ENCODE measurements around the gene POMC. TPM values are rescaled to one million over a fixed set of nuclear protein-coding genes. Genes with fewer than 3 reads are reported as not detected.
A peak's percentile ranks its signal among the peaks of the same experiment; 100 is the strongest.
"Not testable (repeated sequence)": the region's sequence is repeated elsewhere in the genome, so short reads cannot be mapped to it uniquely, and the experiment has no call there.

Gene POMC
- total and polyA plus RNA-seq, 7 experiments from 2014 or later, result 3.5 to 10.1 (median 4.3) TPM

- not testable (repeated sequence) for H3K4me3 ChIP-seq (ENCODE audit: low read length); DNase-seq; H3K27ac Mint-ChIP-seq; H3K9me3 ChIP-seq (ENCODE audit: control insufficient read depth in 2 of 3, low read length in 3 of 3); H3K9me3 Mint-ChIP-seq; H3K4me1 ChIP-seq (ENCODE audit: control insufficient read depth in 2 of 2, insufficient read depth in 2 of 2, low read length in 2 of 2); ATAC-seq; H3K27ac ChIP-seq (ENCODE audit: low read depth, low read length); H3K36me3 Mint-ChIP-seq; H3K36me3 ChIP-seq (ENCODE audit: control insufficient read depth in 2 of 3, insufficient read depth in 3 of 3, low read length in 3 of 3); H3K27me3 ChIP-seq (ENCODE audit: control insufficient read depth in 2 of 2, insufficient read depth in 2 of 2, low read length in 2 of 2); H3K4me3 Mint-ChIP-seq
- ChIA-PET CTCF (interaction anchor here (3.1 to 4.0 kb wide), 2 partner anchors 151 to 717 kb away, joined by 26 to 34 read pairs; no protein-coding TSS in a partner anchor), POLR2A (interaction anchor here (0.9 kb wide), 1 partner anchor 151 kb away, joined by 4 read pairs; no protein-coding TSS in a partner anchor)
- peaks cover 6 to 14% (median 11%) of the 10 kb centered on the region in 7 donors for H3K4me1 Mint-ChIP-seq
- peaks cover 13 to 31% (median 21%) of the 10 kb centered on the region in 5 donors for H3K27me3 Mint-ChIP-seq
- intact Hi-C loops (cut with micrococcal nuclease), result loop anchor here in 1 of 2 donors (5.0 kb wide), 1 partner anchor 300 kb away; no protein-coding TSS in a partner anchor
Measured at GRCh38 chr2:25127071-25127470, 41.3 kb downstream of the POMC start.

DNA sequence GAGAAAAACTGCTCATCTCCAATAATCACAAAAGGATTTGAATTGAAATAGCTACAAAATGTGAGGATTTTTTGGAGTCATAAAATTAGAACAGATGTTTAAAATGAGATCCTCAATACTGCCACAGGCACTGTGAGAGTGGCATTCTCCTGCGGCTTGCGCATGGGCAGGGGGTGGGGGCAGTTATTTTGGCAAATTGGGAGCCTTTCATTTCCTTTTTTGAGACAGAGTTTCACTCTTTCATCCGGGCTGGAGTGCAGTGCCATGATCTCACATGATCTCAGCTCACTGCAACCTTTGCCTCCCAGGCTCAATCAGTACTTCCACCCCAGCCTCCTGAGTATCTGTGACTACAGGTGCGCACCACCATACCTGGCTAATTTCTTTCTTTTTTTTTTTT lies 42.4 kb downstream of the POMC start:
- H3K36me3 Mint-ChIP-seq, result no peaks in the 10 kb centered on the region
- peaks cover 5 to 11% (median 8%) of the 10 kb centered on the region in 7 donors for H3K4me1 Mint-ChIP-seq
- no peak overlapping the region for H3K4me3 Mint-ChIP-seq
- DNase-seq (no peak), ATAC-seq (no peak)
- Histone ChIP-seq H3K27me3 (ENCODE audit: control insufficient read depth in 2 of 2, insufficient read depth in 2 of 2, low read length in 2 of 2) (peaks cover 0 to 2% of the 10 kb centered on the region in 2 donors), H3K9me3 (ENCODE audit: control insufficient read depth in 2 of 3, low read length in 3 of 3) (no peaks in the 10 kb centered on the region), H3K27ac (ENCODE audit: low read depth, low read length) (no peak overlapping the region), H3K4me3 (ENCODE audit: low read length) (no peak overlapping the region), H3K4me1 (ENCODE audit: control insufficient read depth in 2 of 2, insufficient read depth in 2 of 2, low read length in 2 of 2) (no peaks in the 10 kb centered on the region), H3K36me3 (ENCODE audit: control insufficient read depth in 2 of 3, insufficient read depth in 3 of 3, low read length in 3 of 3) (no peaks in the 10 kb centered on the region)
- intact Hi-C loops (cut with micrococcal nuclease), result loop anchor here in 1 of 2 donors (5.0 kb wide), 1 partner anchor 299 kb away; no protein-coding TSS in a partner anchor
- peaks cover 0 to 2% (median 0%) of the 10 kb centered on the region in 11 donors for H3K9me3 Mint-ChIP-seq
- peaks cover 8 to 22% (median 12%) of the 10 kb centered on the region in 5 donors for H3K27me3 Mint-ChIP-seq
- ChIA-PET POLR2A (no interaction called here), CTCF (no interaction called here)
- H3K27ac Mint-ChIP-seq, result no peak overlapping the region

GRCh38 chr2:25125189-25125588 lies 43.2 kb downstream of the POMC start:
- H3K27me3 ChIP-seq (ENCODE audit: control insufficient read depth in 2 of 2, insufficient read depth in 2 of 2, low read length in 2 of 2), result no peaks in the 10 kb centered on the region
- no peak overlapping the region for H3K27ac ChIP-seq (ENCODE audit: low read depth, low read length)
- peaks cover 0 to 14% (median 4%) of the 10 kb centered on the region in 5 donors for H3K27me3 Mint-ChIP-seq
- H3K9me3 Mint-ChIP-seq, result peaks cover 0 to 2% (median 0%) of the 10 kb centered on the region in 11 donors
- ATAC-seq (no peak), DNase-seq (no peak)
- no peaks in the 10 kb centered on the region for H3K36me3 ChIP-seq (ENCODE audit: control insufficient read depth in 2 of 3, insufficient read depth in 3 of 3, low read length in 3 of 3)
- peaks cover 3 to 11% (median 8%) of the 10 kb centered on the region in 7 donors for H3K4me1 Mint-ChIP-seq
- H3K36me3 Mint-ChIP-seq, result no peaks in the 10 kb centered on the region
- H3K27ac Mint-ChIP-seq, result peak overlapping the region in 1 of 9 donors; percentile 52
- intact Hi-C loops (cut with micrococcal nuclease), result loop anchor here in 1 of 2 donors (5.0 kb wide), 1 partner anchor 298 kb away; no protein-coding TSS in a partner anchor
- no peak overlapping the region for H3K4me3 ChIP-seq (ENCODE audit: low read length)
- H3K4me3 Mint-ChIP-seq, result no peak overlapping the region
- CTCF ChIA-PET, result no interaction called here
- H3K9me3 ChIP-seq (ENCODE audit: control insufficient read depth in 2 of 3, low read length in 3 of 3), result no peaks in the 10 kb centered on the region
- POLR2A ChIA-PET, result no interaction called here
- no peaks in the 10 kb centered on the region for H3K4me1 ChIP-seq (ENCODE audit: control insufficient read depth in 2 of 2, insufficient read depth in 2 of 2, low read length in 2 of 2)

DNA sequence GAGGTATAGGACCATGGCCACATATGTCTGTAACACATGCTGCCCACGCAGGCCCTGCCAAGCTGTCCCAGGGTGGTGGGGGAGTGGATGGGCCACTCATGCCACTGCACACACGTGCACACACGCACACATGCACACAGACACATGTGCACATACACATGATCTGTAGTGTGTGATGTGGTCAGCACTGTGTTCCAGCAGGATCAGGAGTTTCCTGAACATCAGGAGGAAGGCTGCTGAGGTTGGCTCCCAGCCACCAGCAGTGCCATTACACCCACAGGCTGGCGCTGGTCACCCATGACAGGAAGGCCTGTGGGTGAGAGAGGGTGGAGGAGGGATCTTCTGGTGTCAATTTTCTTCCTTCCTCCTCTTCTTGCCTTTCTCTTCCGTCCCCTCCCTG lies 44.7 kb downstream of the POMC start:
- Mint-ChIP-seq H3K9me3 (no peaks in the 10 kb centered on the region), H3K4me3 (no peak overlapping the region), H3K27ac (no peak overlapping the region), H3K4me1 (peaks cover 0 to 2% (median 0%) of the 10 kb centered on the region in 7 donors), H3K27me3 (peaks cover 0 to 9% (median 0%) of the 10 kb centered on the region in 5 donors), H3K36me3 (no peaks in the 10 kb centered on the region)
- no peaks in the 10 kb centered on the region for H3K9me3 ChIP-seq (ENCODE audit: control insufficient read depth in 2 of 3, low read length in 3 of 3)
- ATAC-seq (no peak), DNase-seq (no peak)
- ChIA-PET POLR2A (interaction anchor here (0.7 kb wide), 2 partner anchors 225 to 854 kb away, joined by 3 read pairs; no protein-coding TSS in a partner anchor), CTCF (interaction anchor here (0.7 kb wide), 1 partner anchor 162 kb away, joined by 3 read pairs; no protein-coding TSS in a partner anchor)
- no peaks in the 10 kb centered on the region for H3K36me3 ChIP-seq (ENCODE audit: control insufficient read depth in 2 of 3, insufficient read depth in 3 of 3, low read length in 3 of 3)
- no peaks in the 10 kb centered on the region for H3K4me1 ChIP-seq (ENCODE audit: control insufficient read depth in 2 of 2, insufficient read depth in 2 of 2, low read length in 2 of 2)
- H3K27me3 ChIP-seq (ENCODE audit: control insufficient read depth in 2 of 2, insufficient read depth in 2 of 2, low read length in 2 of 2), result no peaks in the 10 kb centered on the region
- intact Hi-C loops (cut with micrococcal nuclease), result no loop called here
- H3K27ac ChIP-seq (ENCODE audit: low read depth, low read length), result no peak overlapping the region
- no peak overlapping the region for H3K4me3 ChIP-seq (ENCODE audit: low read length)

DNA sequence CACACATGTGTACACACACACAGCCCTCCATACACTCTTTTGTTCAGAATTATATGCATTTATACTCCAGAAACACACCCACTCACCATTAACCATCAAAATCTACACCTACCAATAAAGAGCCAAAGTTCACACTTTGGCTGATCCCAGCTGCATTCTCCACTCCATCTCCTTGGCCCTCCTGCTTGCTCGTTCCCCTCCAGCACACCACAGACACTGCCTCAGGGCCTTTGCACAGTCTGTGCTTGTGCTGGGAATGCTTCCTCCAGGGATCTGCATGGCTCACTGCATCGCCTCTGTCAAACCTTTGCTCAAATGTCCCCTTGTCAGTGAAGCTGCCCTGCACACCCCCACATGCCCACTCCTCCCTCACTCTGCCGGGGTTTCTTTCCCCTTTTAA lies 46.0 kb downstream of the POMC start:
- CTCF ChIA-PET, result interaction anchor here (0.6 kb wide), 1 partner anchor 647 kb away, joined by 3 read pairs; no protein-coding TSS in a partner anchor
- Mint-ChIP-seq H3K27ac (no peak overlapping the region), H3K27me3 (peaks cover 0 to 13% (median 0%) of the 10 kb centered on the region in 5 donors), H3K4me3 (no peak overlapping the region), H3K9me3 (no peaks in the 10 kb centered on the region), H3K36me3 (no peaks in the 10 kb centered on the region), H3K4me1 (peaks cover 0 to 2% (median 0%) of the 10 kb centered on the region in 7 donors)
- H3K27me3 ChIP-seq (ENCODE audit: control insufficient read depth in 2 of 2, insufficient read depth in 2 of 2, low read length in 2 of 2), result no peaks in the 10 kb centered on the region
- H3K4me1 ChIP-seq (ENCODE audit: control insufficient read depth in 2 of 2, insufficient read depth in 2 of 2, low read length in 2 of 2), result no peaks in the 10 kb centered on the region
- H3K27ac ChIP-seq (ENCODE audit: low read depth, low read length), result no peak overlapping the region
- ATAC-seq (no peak), DNase-seq (no peak)
- no peak overlapping the region for H3K4me3 ChIP-seq (ENCODE audit: low read length)
- intact Hi-C loops (cut with micrococcal nuclease), result no loop called here
- POLR2A ChIA-PET, result no interaction called here
- no peaks in the 10 kb centered on the region for H3K36me3 ChIP-seq (ENCODE audit: control insufficient read depth in 2 of 3, insufficient read depth in 3 of 3, low read length in 3 of 3)
- no peaks in the 10 kb centered on the region for H3K9me3 ChIP-seq (ENCODE audit: control insufficient read depth in 2 of 3, low read length in 3 of 3)

GRCh38 chr2:25119263-25119662 lies 49.1 kb downstream of the POMC start:
- ATAC-seq (no peak), DNase-seq (no peak)
- no peaks in the 10 kb centered on the region for H3K9me3 Mint-ChIP-seq
- no peaks in the 10 kb centered on the region for H3K9me3 ChIP-seq (ENCODE audit: control insufficient read depth in 2 of 3, low read length in 3 of 3)
- peaks cover 0 to 2% (median 0%) of the 10 kb centered on the region in 7 donors for H3K4me1 Mint-ChIP-seq
- no peaks in the 10 kb centered on the region for H3K4me1 ChIP-seq (ENCODE audit: control insufficient read depth in 2 of 2, insufficient read depth in 2 of 2, low read length in 2 of 2)
- peaks cover 0 to 13% (median 0%) of the 10 kb centered on the region in 5 donors for H3K27me3 Mint-ChIP-seq
- CTCF ChIA-PET, result no interaction called here
- no peaks in the 10 kb centered on the region for H3K27me3 ChIP-seq (ENCODE audit: control insufficient read depth in 2 of 2, insufficient read depth in 2 of 2, low read length in 2 of 2)
- H3K4me3 Mint-ChIP-seq, result no peak overlapping the region
- no peaks in the 10 kb centered on the region for H3K36me3 Mint-ChIP-seq
- H3K4me3 ChIP-seq (ENCODE audit: low read length), result no peak overlapping the region
- POLR2A ChIA-PET, result no interaction called here
- intact Hi-C loops (cut with micrococcal nuclease), result no loop called here
- H3K36me3 ChIP-seq (ENCODE audit: control insufficient read depth in 2 of 3, insufficient read depth in 3 of 3, low read length in 3 of 3), result no peaks in the 10 kb centered on the region
- H3K27ac Mint-ChIP-seq, result no peak overlapping the region
- no peak overlapping the region for H3K27ac ChIP-seq (ENCODE audit: low read depth, low read length)

DNA sequence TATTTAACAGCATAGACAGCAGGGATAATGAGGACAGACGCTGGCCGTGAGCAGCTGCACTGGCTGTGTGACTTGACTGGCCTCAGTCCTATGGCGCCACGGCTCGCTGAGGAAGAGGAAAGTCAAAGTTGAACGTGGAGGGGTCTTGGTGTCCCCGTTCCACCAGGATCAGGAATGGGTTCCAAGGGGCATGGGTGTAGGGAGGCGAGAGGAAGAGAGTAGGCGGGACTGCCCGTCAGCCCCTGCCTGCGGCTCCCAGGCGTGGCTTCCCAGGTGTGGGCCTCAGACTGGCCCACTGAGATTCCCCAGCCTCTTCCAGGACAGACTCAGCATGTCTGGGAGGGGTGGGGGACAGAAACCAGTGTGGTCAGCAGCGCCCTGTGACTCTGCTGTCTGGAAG lies 51.4 kb downstream of the POMC start:
- Histone ChIP-seq H3K4me1 (ENCODE audit: control insufficient read depth in 2 of 2, insufficient read depth in 2 of 2, low read length in 2 of 2) (no peaks in the 10 kb centered on the region), H3K27me3 (ENCODE audit: control insufficient read depth in 2 of 2, insufficient read depth in 2 of 2, low read length in 2 of 2) (no peaks in the 10 kb centered on the region), H3K27ac (ENCODE audit: low read depth, low read length) (no peak overlapping the region), H3K36me3 (ENCODE audit: control insufficient read depth in 2 of 3, insufficient read depth in 3 of 3, low read length in 3 of 3) (no peaks in the 10 kb centered on the region), H3K9me3 (ENCODE audit: control insufficient read depth in 2 of 3, low read length in 3 of 3) (no peaks in the 10 kb centered on the region), H3K4me3 (ENCODE audit: low read length) (no peak overlapping the region)
- intact Hi-C loops (cut with micrococcal nuclease), result no loop called here
- no peaks in the 10 kb centered on the region for H3K36me3 Mint-ChIP-seq
- no peaks in the 10 kb centered on the region for H3K4me1 Mint-ChIP-seq
- no peak overlapping the region for H3K27ac Mint-ChIP-seq
- no peak for ATAC-seq
- POLR2A ChIA-PET, result no interaction called here
- CTCF ChIA-PET, result no interaction called here
- no peaks in the 10 kb centered on the region for H3K9me3 Mint-ChIP-seq
- no peak overlapping the region for H3K4me3 Mint-ChIP-seq
- H3K27me3 Mint-ChIP-seq, result peaks cover 0 to 4% (median 0%) of the 10 kb centered on the region in 5 donors
- DNase-seq, result no peak
